HG03095 (cell line): Measurements from ENCODE around the gene ELOVL6.
"Not testable (repeated sequence)": the region's sequence is repeated elsewhere in the genome, so short reads cannot be mapped to it uniquely, and the experiment has no call there.

Source experiments
- ATAC-seq: cut with Tn5 transposase; IDR thresholded peaks from one replicate; pipeline ENCODE4 v1.9.1; 2021; ENCODE audit warnings: moderate library complexity; ENCODE audit not compliant: unreplicated experiment

Gene ELOVL6

DNA sequence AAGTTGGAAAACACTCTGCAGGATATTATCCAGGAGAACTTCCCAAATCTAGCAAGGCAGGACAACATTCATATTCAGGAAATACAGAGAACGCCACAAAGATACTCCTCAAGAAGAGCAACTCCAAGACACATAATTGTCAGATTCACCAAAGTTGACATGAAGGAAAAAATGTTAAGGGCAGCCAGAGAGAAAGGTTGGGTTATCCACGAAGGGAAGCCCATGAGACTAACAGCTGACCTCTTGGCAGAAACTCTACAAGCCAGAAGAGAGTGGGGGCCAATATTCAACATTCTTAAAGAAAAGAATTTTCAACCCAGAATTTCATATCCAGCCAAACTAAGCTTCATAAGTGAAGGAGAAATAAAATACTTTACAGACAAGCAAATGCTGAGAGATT lies 120.3 kb downstream of the ELOVL6 start:
- not testable (repeated sequence) for ATAC-seq

- ATAC-seq: not testable (repeated sequence)
Observed at GRCh38 chr4:110076828-110077227, 121.6 kb downstream of the ELOVL6 start.

DNA sequence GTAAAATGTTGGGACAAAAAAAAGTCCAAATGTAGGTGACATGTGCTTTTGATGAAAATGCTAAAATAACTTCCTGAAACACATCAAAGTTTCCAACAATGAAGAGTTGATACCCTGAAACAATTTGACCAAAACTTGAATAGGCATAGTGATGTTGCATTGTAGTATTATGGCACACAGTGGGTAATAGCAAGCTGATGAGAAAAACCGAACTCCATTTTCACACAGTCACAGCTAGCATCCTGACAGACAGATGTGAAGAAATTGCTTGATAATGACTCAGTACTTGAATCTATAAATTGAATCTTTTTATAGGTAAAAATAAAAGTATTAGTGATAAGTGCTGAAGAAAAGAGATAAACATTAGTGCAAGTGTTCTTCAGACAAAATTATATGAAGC lies 122.5 kb downstream of the ELOVL6 start:
- ATAC-seq: no peak

GRCh38 chr4:110075083-110075738 lies 123.2 kb downstream of the ELOVL6 start:
- ATAC-seq: no peak

DNA sequence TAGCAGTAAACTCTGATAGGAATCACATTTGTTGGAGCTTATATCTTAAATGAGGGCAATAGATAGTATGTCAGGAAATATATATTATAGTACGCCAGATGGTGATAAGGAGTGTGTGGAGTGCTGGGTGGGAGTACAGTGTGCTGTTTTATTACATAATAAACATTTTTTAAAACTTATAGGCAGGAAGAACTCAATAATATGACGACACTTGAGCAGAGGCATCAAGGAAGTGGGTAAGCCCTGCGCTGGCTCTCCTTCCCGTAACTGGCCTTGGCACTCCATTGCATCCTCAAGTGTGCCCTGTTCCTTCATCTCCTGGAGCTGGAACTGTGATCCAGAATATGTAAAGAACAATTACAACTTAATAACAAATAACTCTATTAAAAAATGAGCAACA lies 123.8 kb downstream of the ELOVL6 start:
- no peak for ATAC-seq

- ATAC-seq: no peak
Observed at GRCh38 chr4:110073053-110073845, 125.2 kb downstream of the ELOVL6 start.

DNA sequence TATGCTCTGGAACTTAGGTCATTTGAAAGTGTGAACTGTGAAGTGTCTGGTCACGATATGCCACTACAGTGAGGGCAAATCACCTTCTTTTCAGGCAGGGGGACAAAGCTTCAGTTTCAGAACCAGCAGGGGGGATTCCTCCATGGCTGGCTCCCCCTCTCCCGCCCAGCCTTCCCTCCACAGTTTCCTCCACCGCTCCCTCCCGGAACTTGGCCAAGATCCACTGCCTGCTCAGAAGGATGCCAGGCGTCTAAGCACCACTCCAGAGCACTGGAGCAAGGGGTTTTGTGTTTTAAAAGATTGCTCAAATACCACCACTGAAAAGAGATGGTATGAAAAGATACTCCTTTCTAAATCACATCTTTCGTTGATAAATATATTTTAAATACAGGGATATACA lies 126.9 kb downstream of the ELOVL6 start:
- no peak for ATAC-seq

GRCh38 chr4:110068248-110068647 lies 130.2 kb downstream of the ELOVL6 start:
- no peak for ATAC-seq

DNA sequence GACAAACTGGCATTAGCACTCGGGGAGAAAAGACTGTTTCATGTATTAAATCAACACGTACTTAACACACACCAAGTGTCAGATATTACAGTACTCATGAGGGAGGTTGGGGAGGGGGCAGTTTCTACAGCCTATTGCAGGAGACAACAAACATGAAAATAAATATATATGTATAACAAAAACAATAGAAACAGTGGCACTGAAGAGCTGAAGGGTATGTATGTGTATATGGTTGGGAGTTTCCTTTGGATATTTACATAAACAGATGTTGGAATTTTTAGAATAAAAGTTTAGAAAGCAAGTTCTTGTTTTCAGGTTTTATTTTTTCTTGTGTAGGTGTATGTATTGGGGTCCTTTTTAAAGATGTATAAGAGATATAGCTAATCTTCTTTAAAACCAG lies 133.5 kb downstream of the ELOVL6 start:
- ATAC-seq: no peak

GRCh38 chr4:110064295-110064694 lies 134.1 kb downstream of the ELOVL6 start:
- ATAC-seq: no peak

DNA sequence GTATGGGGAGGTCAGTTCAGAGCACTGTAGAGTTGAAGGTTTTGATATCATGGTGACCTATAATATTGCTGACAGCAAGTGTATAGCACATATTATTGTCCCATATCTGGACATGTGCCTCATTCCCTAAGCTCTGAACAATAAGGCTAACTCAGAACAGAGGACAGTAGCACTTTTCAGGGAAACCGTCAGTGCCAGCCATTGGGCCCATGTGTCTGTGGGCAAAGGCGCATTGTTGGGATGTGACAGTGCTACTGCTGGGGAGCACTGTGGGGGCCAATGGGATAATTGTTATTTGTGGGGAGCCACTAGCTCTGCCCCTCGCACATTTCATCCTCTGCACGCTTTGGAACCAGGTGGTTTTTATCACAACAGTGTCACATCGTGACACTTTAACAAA lies 136.2 kb downstream of the ELOVL6 start:
- ATAC-seq: no peak

- ATAC-seq: no peak
Observed at GRCh38 chr4:110061076-110061475, 137.3 kb downstream of the ELOVL6 start.

GRCh38 chr4:110059556-110060191 lies 138.7 kb downstream of the ELOVL6 start:
- peak; percentile 72 for ATAC-seq

DNA sequence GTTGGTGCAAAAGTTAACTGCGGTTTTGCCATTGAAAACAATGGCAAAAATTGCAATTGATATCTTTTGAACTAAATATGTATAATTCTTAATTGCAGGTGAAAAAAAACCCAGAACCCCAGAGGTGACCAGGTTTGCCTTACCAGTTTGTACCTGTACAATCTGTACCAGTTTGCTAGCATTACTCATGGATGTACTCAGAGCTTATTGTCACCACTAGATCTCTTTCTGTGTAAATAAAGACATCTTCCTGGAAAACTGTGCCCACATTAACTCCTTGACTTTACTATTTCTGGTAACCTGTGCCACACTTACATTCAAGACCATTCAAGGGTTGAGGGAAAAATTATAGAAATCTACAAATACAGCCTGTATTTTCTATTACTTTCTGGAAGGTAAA lies 139.7 kb downstream of the ELOVL6 start:
- ATAC-seq: no peak

DNA sequence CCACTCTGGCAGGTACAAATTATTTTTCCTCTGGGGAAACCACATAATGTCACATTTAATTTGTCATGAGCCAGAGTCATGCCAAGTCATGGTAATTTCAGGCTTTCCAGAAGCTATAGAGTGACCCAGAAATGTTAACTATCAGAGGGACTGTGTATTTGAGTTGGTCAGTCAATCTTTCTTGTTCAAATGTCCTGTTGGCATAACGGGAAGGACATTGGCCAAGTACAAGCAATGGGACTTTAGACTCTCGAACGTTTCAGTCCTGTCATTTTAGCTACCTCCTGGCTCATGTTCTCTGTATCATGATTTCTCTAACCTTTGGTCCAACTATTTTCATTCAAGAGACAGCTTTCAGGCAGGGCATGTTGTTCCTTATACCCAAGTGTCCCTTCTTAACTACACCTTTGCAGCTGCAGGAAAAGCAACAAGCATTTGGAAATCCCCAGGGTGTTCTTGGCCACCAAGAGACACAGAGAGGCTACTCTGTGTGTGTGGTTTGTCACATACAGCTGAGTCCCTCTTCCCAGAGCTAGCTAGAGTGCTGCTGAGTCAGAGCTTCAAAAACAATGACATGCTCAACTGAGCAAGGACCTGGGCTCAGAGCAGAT lies 143.2 kb downstream of the ELOVL6 start:
- peak; percentile 81 for ATAC-seq

DNA sequence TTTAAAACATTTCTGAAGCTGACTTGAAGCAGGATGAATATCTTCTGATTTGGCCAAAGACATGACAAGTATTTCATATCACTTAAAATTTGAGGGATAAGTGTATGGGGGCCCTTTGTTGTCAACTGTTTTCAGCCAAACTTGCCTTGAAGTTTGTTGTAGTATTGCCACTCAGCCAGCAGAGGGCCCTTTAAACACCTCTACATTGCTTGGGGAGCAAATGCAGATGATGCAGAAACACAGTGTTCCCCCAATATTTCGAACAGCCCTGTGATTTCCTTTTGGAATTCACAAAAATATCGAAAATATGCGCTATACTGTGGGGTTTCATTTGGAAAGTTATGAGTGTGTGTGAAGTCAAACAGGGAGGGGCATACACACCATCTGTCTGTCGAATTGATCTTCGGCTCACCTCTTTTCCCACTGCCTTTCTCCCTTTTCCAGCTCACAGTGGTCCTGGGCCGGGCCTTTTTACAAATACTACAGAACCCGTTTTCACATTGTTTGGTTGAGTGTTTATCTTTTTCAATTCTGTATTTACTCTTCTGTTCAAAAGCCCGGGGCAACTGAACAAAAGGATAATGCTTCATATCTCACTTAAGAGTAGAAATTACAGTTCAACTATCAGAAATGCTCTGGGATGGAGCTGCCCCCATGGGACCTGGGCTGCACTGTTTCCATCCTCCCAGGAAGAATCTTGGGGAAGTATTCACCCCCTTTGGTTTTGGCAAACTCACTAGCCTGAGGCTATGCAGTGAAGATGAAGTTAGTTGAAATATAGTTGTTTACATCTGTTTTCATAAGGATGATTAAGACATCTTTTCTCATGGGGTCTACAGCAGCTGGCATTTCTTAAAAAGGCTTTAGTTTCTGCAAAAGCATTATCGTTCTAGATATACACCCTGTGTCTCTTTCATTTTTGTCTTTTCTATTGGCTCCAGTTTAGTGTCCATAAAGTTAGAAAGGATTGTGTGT lies 148.2 kb downstream of the ELOVL6 start:
- no peak for ATAC-seq

DNA sequence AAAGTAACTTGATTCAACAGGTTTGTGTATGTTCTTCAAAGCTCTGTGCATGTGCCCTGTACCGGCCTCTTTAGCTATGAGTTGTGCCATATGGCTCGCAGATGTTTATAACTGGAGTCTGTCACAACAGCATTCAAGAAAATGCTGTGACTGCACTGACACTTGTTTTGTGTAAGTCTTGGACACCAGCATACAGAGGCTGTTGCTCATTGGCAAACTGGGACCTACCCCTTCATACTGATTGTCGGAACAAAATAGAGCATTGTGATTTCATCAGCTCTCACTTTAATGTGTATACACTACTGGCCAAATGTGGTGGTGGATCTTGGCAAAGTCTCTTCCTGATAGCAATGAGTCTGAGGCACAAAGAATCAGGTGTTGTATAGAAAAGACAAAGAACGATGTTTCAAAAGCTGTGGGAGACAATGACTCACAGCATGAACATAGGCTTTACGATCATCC lies 151.8 kb downstream of the ELOVL6 start:
- ATAC-seq: no peak

- no peak for ATAC-seq
Observed at GRCh38 chr4:110042545-110043517, 155.6 kb downstream of the ELOVL6 start.

GRCh38 chr4:110041735-110042134 lies 156.7 kb downstream of the ELOVL6 start:
- no peak for ATAC-seq
